Thymus (tissue), 11 donors: ENCODE results near the gene FARS2. TPM values are rescaled to one million over a fixed set of nuclear protein-coding genes. Genes with fewer than 3 reads are reported as not detected.

Experiments used
- DNase-seq, 9 donors: peaks; one replicate each; pipeline ENCODE4 v3.0.0-alpha.2; 2013; ENCODE audit warnings: low spot score in 9 of 9, low read depth in 6 of 9, missing footprints in 1 of 9
- H3K27ac ChIP-seq, 2 donors: one replicate each; pipeline ENCODE4 v1.5.1; 2013; ENCODE audit warnings: control low read depth in 1 of 2, low read depth in 1 of 2, low read length in 1 of 2, mild to moderate bottlenecking in 1 of 2, moderate library complexity in 1 of 2
- H3K27me3 ChIP-seq, 2 donors: one replicate each; pipeline ENCODE4 v1.5.1; 2013; ENCODE audit warnings: low read length in 1 of 2; ENCODE audit not compliant: control insufficient read depth in 2 of 2, insufficient read depth in 1 of 2
- H3K36me3 ChIP-seq, 2 donors: one replicate each; pipeline ENCODE4 v1.5.1; 2013; ENCODE audit warnings: low read length in 1 of 2, mild to moderate bottlenecking in 1 of 2, moderate library complexity in 1 of 2; ENCODE audit not compliant: control insufficient read depth in 2 of 2, insufficient read depth in 2 of 2
- H3K4me1 ChIP-seq, 2 donors: one replicate each; pipeline ENCODE4 v1.5.1; 2013; ENCODE audit warnings: low read length in 2 of 2; ENCODE audit not compliant: control insufficient read depth in 2 of 2, insufficient read depth in 2 of 2
- H3K4me3 ChIP-seq, 2 donors: one replicate each; pipeline ENCODE4 v1.5.1; 2013; ENCODE audit warnings: low read length in 2 of 2, control low read depth in 1 of 2, mild to moderate bottlenecking in 1 of 2
- H3K9me3 ChIP-seq, 2 donors: one replicate each; pipeline ENCODE4 v1.5.1; 2013; ENCODE audit warnings: low read length in 1 of 2, mild to moderate bottlenecking in 1 of 2; ENCODE audit not compliant: control insufficient read depth in 2 of 2, insufficient read depth in 1 of 2
- WGBS: extraction: QIAGEN DNeasy Blood & Tissue Kit; methylation state at CpG from one replicate; pipeline ENCODE4 v1.1.7; 2013; 5-methylcytosine and 5-hydroxymethylcytosine counted together
- polyA plus RNA-seq: library from polyadenylated mRNA; stranded (reverse); fragments of 200-250 nt; gene quantifications from one replicate; pipeline ENCODE4 v1.2.3, GENCODE V29; 2013
- total RNA-seq: library from RNA; stranded (reverse); fragments of 120-200 nt; gene quantifications from one replicate; pipeline ENCODE4 v1.2.4, GENCODE V29; 2013
- donor health status: healthy.

FARS2 gene
- total and polyA plus RNA-seq, 2 donors = 10.5 to 23.2 TPM

DNA sequence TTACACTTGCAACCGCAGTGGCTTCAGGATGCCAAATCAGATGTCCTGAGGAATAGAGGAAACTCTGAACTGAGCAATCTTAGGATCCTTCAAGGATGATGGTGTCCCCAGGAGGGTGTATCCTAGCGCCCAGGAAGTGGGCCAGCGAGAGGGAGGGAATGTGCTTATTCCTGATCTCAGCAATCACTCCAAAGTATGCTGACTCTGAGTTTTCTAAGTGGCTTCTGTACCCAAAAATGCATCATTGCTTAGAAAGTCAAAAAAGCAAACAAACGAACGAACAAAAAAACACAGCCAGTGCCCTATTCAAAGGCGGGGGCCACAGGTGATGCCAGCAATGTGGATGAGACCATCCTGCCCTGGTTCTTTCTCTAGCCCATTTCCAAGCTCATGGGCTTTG lies 514.8 kb downstream of the FARS2 start:
- H3K4me3 ChIP-seq = no peak overlapping the region
- H3K27ac ChIP-seq = no peak overlapping the region
- H3K9me3 ChIP-seq = peaks cover 1 to 3% of the 10 kb centered on the region in 2 donors
- 98% methylated on average over 6 of the region's 6 CpGs for WGBS
- H3K36me3 ChIP-seq = peaks cover 0 to 2% of the 10 kb centered on the region in 2 donors
- H3K27me3 ChIP-seq = no peaks in the 10 kb centered on the region
- no peak for DNase-seq
- H3K4me1 ChIP-seq = peaks cover 0 to 22% of the 10 kb centered on the region in 2 donors

DNA sequence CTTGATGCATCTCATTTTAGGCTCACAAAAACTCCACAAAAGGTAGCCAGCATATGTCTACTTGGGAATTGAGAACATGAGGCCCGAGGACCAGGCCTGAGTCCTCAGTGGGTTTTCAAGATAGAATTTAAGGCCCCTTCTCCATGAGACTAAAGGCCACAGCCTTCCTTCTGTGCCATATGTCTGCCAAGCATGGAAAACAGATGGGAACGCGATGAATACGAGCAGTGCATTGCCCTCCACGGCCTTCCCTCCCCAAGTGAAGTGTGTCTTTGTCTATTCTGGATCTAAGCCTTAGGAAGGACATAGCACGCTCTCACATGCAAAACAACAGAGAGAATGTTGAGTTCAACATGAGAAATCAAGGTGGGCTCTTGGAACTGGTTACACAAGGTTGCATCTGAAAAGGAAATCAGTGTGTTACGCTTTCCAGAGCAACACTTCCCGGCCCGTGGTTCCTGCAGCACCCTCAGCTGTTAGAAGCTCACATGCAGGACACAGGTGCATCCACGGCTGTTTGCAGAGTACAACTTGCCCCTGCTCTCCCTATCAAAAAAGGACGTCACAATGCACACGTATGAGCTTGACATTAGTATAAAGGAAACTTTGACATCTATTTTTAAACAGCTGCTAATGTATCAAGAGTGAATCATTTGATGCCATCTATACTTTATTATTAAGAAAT lies 515.5 kb downstream of the FARS2 start:
- peaks cover 0 to 2% of the 10 kb centered on the region in 2 donors for H3K36me3 ChIP-seq
- no peaks in the 10 kb centered on the region for H3K27me3 ChIP-seq
- H3K4me1 ChIP-seq = peaks cover 0 to 22% of the 10 kb centered on the region in 2 donors
- peak in 2 of 9 donors; percentile 33 to 45 for DNase-seq
- peaks cover 1 to 3% of the 10 kb centered on the region in 2 donors for H3K9me3 ChIP-seq
- no peak overlapping the region for H3K4me3 ChIP-seq
- H3K27ac ChIP-seq = no peak overlapping the region
- 82% methylated on average over 12 of the region's 12 CpGs for WGBS

DNA sequence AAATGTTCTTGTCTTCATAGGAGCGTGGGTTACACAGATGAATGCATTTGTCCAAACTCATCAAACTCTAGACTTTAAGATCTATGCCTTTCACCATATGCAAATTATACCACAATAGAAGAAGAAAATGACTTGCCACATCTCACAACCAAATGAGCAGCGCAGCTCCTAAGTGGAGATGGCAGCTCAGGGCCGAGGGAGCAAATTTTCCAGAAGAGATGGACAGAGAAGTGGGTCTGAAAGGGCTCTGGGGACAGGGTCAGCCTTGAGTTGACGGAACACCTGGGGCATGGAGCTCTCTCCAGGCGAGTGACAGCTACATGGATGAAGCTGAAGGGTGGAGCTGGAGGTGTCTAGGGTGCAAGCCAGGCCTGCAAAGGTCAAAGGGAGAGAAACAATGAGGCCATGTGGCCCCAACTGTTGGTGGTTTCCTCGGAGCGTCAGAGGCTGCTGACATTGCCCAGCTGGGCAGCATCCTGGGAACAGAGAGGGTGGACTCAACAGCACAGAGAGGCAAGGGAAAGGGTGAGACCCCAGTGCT lies 517.1 kb downstream of the FARS2 start:
- peaks cover 1 to 3% of the 10 kb centered on the region in 2 donors for H3K9me3 ChIP-seq
- WGBS = 95% methylated on average over 7 of the region's 7 CpGs
- H3K27me3 ChIP-seq = no peaks in the 10 kb centered on the region
- H3K4me3 ChIP-seq = no peak overlapping the region
- DNase-seq = no peak
- no peaks in the 10 kb centered on the region for H3K36me3 ChIP-seq
- H3K4me1 ChIP-seq = peaks cover 0 to 36% of the 10 kb centered on the region in 2 donors
- no peak overlapping the region for H3K27ac ChIP-seq

DNA sequence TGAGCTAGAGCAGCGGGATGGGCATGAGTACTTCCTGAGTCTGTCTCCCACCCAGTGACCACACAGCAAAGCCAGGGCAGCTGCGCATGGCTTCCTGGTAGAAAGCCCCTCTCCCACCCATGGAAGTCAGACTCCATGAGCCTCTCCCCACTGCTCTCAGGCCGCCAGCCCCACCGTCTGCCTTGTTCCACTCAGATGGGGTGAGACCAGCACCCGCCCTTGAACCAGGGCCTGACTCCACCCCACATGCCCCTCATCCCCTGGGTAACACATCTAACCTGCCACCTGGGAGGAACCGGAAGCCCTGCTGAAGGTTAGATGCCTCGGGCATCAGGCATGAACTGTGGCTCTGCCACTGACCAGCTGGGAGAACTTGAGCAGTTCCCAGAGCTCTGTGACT lies 517.6 kb downstream of the FARS2 start:
- no peaks in the 10 kb centered on the region for H3K36me3 ChIP-seq
- no peak overlapping the region for H3K4me3 ChIP-seq
- WGBS = 98% methylated on average over 7 of the region's 7 CpGs
- no peak overlapping the region for H3K27ac ChIP-seq
- no peaks in the 10 kb centered on the region for H3K27me3 ChIP-seq
- H3K9me3 ChIP-seq = peaks cover 1 to 3% of the 10 kb centered on the region in 2 donors
- no peak for DNase-seq
- H3K4me1 ChIP-seq = peaks cover 0 to 38% of the 10 kb centered on the region in 2 donors

DNA sequence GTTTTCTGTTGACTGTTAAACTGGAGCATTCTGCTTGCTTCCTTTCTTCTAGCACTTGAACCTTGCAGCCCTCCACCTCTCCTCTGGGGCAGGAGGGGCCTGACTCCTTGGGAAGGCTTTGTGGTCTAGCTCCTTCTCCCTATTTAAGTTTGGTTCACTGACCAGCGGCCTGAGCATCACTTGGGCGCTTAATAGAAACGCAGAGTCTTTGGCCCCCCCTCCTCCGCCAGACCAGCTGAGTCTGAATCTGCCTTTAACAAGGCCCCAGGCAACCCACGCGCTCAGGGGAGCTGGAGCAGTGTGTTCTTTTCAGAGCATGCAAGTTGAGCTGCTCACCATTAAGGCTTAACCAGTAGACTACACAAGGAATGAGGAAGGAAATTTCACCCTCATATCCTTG lies 519.7 kb downstream of the FARS2 start:
- WGBS = 98% methylated on average over 6 of the region's 6 CpGs
- no peaks in the 10 kb centered on the region for H3K36me3 ChIP-seq
- H3K27ac ChIP-seq = no peak overlapping the region
- H3K4me3 ChIP-seq = no peak overlapping the region
- H3K27me3 ChIP-seq = no peaks in the 10 kb centered on the region
- peaks cover 0 to 1% of the 10 kb centered on the region in 2 donors for H3K9me3 ChIP-seq
- no peak for DNase-seq
- peaks cover 0 to 44% of the 10 kb centered on the region in 2 donors for H3K4me1 ChIP-seq

DNA sequence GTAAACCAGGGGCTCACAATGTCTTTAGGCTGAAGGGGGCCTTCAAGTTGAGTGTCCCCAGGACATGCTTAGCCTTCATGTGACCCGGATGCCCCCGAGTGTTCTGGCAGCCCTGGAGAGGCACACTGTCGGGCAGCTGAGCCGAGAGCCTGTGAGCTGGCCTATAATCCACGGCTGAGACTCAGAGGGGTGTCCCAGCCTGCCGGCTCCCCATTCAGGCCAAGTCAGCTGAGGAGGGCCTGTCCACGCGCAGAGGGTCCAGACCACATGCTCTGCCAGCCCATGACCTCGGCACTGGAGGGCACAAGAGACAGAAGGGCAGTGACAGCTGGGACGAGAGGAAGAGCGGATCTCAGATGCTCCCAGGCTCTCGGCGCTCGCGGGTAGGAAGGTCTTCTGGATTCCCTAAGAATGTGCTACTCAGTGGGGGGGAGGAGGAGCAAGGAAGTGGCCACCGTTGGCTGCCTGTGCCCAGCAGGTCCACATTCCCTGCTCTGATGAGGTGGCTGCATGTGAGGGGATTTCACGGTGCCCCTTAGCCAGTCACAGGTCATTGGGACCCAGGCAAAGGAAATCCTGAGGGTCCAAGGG lies 520.7 kb downstream of the FARS2 start:
- Histone ChIP-seq H3K4me3 (no peak overlapping the region), H3K9me3 (no peaks in the 10 kb centered on the region), H3K36me3 (no peaks in the 10 kb centered on the region), H3K27ac (no peak overlapping the region), H3K4me1 (peaks cover 4 to 48% of the 10 kb centered on the region in 2 donors), H3K27me3 (no peaks in the 10 kb centered on the region)
- WGBS = 95% methylated on average over 17 of the region's 17 CpGs
- DNase-seq = no peak

DNA sequence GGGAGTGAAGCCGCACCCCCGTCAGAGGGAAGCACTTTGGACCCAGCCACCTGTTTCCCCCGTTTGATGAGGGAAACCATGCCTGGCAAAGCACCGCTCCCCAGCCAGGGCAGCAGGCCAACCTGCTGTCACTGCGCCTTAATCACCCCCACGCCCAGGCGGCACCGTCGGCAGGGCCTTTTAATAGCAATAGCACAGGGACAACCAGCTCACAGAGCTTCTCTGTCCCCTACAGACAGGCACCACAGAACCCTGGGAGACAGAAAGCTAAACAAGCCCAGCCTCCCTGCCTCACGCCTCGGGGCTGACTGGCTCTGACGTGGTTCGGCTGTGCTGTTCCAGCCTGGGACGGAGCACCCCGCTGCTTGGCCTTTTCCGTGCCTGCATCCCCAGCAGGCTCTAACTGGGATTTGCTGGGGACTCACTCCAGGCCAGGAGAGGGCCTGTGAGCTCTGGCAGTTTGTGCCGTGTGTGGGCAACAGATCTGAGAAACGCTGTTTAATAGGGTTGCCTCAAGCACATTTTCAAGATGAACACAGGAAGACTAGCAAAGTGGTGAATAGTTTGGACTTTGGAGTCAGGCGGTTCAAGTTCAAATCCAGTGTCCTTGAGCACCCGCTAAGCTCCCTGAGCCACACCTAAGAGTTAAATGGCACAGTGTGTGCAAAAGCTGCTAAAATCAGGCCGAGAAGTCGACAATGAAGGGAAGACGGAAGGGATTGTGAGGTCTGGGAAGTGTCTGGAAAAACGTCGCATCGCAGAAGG lies 521.7 kb downstream of the FARS2 start:
- WGBS = 71% methylated on average over 26 of the region's 26 CpGs
- Histone ChIP-seq H3K36me3 (no peaks in the 10 kb centered on the region), H3K9me3 (no peaks in the 10 kb centered on the region), H3K27ac (no peak overlapping the region), H3K4me3 (no peak overlapping the region), H3K27me3 (no peaks in the 10 kb centered on the region), H3K4me1 (peaks cover 4 to 52% of the 10 kb centered on the region in 2 donors)
- DNase-seq = peak in 1 of 9 donors; percentile 35

DNA sequence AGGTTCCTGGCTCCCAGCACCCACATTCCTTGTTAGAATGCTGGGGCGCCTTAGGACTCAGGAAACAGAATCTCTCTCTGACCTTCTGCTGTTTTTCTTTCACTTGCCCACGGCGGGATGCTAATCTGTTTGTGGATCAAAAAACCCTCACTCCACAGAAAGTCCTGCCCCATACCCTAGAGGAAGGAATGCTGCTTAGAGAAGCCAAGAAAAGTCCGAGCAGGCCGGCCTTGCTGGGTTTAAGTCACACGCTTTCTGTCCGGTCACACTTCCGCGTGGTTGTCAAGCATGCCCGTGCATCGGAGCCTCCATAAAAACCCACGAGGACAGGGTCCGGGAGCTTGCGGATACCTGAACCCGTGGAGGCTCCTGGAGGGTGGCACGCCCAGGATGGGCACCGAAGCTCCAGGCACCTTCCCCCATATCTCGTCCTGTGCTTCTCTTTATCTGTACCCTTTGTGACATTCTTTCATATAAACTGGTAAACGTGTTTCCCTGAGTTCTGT lies 522.3 kb downstream of the FARS2 start:
- Histone ChIP-seq H3K36me3 (no peaks in the 10 kb centered on the region), H3K4me3 (no peak overlapping the region), H3K4me1 (peaks cover 4 to 48% of the 10 kb centered on the region in 2 donors), H3K27me3 (no peaks in the 10 kb centered on the region), H3K9me3 (no peaks in the 10 kb centered on the region), H3K27ac (no peak overlapping the region)
- DNase-seq = no peak
- WGBS = 93% methylated on average over 19 of the region's 19 CpGs
